ENCODE results near the gene SHE.

SHE gene

DNA sequence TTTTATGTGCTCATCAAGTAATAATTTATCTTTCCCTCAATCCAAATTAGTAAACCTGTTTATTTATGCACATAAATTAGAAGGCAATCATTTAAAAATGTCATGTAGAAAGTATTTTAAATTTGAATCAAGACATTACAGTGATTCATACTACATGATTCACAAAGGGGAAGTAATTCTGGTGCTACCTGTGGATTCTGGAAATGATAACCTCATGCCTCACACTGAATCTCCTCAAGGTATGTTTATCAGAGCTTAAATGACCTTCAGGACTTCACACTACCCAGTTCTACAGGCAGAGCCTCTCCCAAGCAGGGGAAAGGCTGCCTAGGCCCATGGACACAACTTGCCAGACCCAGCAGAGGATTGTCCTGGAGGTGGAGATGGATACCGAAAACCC, 25.4 kb downstream of the SHE start:
- DNase-seq = no peak

DNA sequence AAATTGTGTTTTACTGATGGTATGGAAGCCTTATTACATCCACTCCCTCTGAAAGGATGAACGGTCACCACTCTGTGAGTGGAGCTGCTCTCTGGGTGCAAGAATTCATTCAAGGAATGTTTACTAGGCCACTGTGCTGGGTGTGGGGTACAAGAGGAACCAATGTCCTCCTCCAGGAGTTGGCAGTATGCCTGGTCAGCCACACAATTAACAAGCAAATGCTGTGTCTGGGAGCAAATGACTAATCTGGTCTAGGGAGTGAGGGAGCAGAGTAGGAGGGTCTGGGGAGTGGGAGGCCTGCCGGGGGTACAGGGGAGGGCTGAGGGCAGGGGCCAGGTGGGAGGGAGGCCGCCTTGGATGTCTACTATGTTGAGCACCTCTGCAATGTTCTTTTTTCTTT, 27.4 kb downstream of the SHE start:
- DNase-seq = no peak

DNA sequence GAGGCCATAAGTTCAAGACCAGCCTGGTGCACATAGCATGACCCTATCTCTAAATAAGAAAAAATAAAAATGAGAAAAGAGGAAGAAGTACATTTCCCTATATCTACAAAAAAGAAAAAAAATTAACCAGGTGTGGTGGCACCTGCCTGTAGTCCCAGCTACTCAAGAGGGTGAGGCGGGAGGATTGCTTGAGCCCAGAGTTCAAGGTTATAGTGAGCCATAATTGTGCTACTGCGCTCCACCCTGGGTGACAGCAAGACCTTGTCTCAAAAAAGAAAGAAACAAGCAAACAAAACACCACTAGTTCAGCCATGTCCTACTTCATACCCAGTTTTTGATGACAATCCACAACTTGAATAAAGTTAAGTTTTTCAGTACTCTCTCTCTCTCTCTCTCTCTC, 30.9 kb downstream of the SHE start:
- DNase-seq = no peak

DNA sequence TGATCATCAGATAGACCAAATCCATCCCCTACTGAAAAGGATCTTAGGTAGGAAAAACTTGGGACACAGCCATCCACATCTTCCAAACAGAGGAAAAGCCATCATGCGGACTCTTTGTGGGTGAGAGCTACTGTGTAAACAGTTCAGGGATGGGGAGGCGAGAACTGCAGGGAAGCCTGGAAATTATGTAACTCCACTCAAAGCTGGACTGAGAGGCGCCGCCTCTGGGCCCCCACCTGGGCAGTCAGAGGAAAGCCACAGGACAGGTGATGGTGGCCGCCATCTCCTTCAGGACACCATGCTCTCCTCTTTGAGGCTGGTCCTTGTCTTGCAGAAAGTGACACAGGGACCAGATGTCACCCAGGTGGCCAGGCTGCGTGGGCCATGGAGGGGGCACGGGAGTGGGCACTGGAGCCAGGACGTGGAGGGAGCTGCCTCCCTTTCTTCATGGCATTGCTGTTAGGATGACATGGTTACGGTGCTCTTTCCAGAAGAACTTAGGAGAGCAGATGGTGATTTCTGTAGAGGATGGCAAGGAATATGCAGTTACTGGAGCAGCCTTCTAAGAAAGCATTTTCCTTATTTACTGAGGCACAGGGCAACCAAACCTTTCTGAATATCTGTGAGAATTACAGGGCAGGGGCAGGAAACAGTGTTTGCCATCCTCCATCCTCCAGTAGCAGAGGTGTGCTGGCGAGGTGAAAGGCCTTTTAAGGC, 32.2 kb downstream of the SHE start:
- no peak for DNase-seq

DNA sequence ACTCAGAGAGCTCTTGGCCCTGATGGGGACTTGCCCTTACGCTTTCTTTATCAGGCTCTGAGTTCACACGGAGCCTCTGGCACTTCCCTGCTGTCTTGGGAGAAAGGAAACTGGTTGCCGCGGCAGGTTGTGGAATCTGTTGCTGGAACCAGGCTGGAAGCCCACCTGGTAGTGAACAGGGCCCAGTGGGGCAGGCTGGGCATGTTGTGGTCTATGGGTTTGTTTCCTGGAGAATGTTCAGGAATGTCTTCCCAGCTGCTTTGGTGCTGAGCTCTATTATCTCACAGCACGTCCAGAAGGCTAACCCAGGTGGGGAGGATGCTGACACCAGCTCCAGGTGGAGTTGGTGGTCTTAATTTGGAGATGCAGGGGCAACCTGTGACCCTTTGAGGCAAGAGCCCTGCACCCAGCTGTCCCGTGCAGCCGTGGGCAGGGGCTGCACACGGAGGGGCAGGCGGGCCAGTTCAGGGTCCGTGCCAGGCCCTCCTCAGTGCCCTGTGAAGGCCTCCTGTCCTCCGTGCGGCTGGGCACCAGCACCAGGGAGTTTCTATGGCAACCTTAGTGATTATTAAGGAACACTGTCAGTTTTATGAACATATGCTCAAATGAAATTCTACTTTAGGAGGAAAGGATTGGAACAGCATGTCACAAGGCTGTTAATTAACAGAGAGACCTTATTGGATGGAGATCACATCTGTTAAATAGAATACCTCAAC, 33.5 kb downstream of the SHE start:
- DNase-seq = no peak

DNA sequence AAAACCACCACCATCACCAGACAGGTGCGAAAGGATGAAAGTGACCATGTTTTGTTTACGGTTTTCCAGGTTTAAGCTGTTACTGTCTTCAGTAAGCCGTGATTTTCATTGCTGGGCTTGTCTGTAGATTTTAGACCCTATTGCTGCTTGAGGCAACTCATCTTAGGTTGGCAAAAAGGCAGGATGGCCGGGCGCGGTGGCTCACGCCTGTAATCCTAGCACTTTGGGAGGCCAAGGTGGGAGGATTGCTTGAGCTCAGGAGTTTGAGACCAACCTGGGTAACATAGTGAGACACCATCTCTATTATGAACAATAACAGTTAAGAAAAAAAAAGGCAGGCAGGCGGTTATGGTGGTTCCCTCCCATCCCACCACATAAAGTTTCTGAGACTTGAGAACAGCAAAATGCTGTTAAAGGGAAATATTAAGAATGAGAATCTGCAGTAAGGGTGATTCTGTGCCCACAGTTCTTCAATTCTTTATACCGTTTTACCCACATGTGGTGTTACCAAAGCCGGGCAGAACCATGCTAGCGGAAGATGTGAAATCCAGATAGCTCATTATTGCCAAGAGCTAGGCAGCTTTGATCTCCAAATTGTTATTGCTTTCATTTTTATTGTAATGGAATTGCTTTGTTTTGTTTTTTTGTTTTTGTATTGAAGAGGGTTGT, 34.6 kb downstream of the SHE start:
- DNase-seq = no peak

DNA sequence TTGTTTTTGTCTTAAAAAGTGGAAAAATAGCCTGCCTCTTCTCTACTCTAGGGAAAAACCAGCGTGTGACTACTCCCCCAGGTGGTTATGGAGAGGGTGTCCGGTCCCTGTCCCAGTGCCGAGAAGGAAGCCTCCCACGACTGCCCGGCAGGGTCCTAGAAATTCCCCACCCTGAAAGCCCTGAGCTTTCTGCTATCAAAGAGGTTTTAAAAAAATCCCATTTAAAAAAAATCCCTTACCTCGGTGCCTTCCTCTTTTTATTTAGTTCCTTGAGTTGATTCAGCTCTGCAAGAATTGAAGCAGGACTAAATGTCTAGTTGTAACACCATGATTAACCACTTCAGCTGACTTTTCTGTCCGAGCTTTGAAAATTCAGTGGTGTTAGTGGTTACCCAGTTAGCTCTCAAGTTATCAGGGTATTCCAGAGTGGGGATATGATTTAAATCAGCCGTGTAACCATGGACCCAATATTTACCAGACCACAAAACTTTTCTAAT, 35.2 kb downstream of the SHE start:
- no peak for DNase-seq

DNA sequence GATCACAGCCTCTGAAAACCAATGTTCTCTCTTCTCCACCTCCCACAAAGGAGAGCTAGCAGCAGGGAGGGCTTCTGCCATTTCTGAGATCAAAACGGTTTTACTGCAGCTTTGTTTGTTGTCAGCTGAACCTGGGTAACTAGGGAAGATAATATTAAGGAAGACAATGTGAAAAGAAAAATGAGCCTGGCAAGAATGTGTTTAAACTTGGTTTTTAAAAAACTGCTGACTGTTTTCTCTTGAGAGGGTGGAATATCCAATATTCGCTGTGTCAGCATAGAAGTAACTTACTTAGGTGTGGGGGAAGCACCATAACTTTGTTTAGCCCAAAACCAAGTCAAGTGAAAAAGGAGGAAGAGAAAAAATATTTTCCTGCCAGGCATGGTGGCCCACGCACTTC, 36.0 kb downstream of the SHE start:
- no peak for DNase-seq

DNA sequence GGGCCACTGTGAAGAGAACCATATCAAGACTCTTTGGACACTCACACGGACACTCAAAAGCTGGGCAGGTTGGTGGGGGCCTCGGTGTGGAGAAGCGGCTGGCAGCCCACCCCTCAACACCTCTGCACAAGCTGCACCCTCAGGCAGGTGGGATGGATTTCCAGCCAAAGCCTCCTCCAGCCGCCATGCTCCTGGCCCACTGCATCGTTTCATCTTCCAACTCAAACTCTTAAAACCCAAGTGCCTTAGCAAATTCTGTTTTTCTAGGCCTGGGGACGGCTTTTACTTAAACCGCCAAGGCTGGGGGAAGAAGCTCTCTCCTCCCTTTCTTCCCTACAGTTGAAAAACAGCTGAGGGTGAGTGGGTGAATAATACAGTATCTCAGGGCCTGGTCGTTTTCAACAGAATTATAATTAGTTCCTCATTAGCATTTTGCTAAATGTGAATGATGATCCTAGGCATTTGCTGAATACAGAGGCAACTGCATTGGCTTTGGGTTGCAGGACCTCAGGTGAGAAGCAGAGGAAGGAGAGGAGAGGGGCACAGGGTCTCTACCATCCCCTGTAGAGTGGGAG, 36.5 kb downstream of the SHE start:
- DNase-seq = no peak

DNA sequence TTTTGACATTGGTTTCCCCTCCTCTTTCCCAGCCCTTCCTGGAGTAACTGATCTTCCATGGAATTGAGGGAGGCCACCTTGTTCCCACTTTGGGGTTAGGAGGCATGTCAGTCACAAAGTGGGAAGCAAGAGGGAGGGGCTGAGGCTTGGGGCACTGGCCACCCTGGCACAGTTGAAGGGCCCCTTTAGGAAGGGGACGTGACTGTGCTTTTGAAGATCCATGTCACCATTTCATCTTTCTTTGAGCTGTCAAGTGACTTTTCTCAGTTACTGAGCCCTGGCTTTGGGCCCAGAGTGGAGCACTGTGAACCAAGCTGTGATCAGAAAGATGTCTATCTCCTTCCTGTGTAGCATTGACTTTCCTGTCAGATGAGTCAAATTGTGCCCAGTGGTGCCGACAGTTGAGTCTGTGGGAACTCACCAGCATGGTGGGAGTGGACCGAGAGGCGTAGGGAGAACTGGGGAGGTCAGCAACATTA, 38.7 kb downstream of the SHE start:
- peak; percentile 74 for DNase-seq

DNA sequence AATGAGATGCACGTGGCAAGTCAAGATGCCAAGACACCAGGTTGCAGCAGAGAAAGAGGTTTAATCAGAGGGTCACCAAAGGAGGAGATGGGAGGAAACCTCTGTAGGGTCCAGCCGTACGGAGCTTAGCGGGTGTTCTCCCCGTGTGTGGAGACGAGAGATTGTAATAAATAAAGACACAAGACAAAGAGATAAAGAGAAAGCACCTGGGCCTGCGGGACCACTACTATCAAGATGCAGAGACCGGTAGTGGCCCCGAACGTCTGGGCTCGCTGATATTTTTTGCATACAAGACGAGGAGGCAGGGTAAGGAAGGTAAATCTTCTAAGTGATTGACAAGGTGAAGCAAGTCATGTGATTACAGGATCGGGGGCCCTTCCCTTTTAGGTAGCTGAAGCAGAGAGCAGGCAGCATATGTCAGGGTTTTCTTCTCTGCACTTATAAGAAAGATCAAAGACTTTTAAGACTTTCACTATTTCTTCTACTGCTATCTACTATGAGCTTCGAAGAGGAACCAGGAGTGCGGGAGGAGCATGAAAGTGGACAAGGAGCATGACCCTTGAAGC, 41.4 kb downstream of the SHE start:
- no peak for DNase-seq

DNA sequence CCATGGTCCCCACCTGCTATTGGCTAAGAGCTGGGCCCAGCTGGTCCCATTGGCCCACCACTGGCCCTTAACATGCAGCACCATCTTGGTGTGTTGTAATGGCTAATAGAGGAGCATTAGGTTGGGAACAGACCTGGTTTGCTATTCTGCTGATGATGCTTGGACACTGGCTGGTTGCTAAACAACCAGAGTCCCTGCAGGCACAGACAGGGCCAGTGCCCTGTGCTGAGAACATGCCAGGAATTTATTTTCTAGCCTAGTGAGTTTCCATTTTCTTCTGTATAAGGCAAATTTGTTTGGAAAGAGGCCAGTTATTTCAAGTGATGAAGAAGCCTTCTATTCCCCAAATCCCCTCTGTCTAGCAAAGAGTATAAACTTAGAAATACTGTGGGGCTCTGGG, 43.1 kb downstream of the SHE start:
- DNase-seq = no peak

DNA sequence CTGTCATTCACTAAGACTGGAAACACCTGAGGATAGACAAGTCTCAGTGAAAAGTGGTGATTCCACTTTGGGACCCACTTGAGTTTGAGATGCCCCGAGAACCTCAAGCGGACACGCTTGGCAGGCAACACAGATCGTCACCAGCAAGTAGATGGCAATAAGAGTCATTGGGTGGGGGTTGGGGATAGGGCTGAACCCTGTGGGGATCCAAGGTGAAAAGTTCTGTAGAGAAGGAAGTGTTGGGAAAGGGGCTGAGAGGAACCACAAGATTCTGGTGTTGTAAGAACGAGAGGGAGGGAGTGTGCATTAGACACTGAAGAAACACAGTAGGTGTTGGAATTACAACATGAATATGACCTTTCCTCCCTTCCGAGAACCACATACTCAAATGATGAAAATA, 45.6 kb downstream of the SHE start:
- DNase-seq = no peak

DNA sequence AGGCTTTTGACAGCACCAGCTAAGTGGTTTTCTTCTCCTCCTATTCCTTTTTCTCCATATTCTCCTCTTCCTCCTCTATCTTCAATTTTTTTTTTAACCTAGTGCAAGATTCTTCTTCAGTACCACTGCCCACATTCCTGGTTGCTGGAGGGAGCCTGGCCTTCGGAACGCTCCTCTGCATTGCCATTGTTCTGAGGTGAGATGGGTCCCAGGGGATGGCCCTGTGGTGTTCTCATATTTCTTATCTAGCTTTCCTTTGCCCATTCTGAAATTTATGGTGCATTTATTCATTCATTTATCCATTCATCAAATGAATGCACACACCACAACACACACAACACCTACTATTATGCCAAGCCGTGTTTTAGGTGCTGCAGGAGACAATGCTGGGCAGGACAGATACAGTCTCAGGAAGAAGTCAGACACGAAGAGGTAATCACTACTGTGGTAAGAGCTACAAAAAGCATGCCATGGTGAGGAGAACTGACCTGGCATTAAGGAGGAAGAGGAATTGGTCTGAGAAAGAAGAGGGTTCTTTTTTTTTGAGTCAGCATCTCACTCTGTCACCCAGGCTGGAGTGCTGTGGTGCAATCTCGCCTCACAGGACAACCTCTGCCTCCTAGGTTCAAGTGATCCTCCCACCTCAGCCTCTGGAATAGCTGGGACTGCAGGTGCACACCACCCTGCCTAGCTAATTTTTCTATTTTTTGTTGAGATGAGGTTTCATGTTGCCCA, 47.7 kb downstream of the SHE start:
- no peak for DNase-seq

DNA sequence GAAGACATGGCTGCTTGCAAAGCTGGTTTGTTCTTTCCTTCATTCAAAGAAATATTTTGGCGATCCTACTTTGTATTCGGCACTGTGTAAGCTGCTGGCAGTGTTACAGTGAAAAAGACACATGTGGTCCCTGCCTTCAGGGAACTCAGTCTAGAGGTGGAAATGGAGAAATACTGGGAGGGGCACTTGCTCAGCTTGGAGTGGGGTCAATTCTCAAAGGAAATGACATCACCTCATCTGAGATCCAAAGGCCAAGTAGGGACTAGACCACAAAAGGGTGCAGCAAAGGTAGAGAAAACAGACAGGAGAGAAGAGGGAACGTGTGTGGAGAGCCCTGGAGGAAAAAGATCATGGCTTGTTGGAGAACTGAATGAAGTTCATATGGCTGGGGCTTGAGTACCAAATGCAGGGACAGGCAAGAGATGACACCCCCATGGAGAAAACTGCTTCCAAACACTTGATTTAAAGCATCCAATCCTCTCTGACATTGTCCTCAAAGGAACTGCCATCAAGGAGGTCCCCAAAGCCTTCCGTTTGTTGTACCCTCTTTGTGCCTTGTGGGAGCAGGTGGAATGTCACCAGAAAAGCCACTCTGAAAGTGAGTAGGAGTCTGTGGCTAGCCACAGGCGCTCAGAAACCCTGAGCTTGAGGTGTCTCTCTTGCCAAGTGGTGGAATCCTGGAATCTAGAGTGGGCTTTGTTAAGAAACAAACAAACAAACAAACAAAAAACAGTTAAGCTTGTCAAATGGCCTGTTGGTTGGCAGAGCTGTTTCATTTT, 48.4 kb downstream of the SHE start:
- DNase-seq = no peak

DNA sequence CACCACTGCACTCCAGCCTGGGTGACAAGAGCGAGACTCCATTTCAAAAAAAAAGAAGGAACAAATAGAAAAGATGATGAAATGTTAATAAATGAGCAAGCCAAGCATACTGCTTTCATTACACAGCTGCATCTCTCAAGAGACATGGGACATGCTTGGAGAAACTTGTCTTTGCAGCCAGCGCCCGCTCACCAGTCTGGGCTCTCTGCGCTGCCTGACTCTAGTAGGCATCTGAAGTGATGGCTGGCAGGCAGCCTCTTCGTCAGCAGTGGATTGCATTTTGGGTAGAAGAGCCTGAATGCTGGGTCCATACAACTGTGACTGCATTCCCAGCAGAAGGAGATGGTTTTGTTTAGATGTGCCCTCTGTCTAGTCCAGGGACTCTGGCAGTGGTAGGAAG, 49.1 kb downstream of the SHE start:
- DNase-seq = no peak

DNA sequence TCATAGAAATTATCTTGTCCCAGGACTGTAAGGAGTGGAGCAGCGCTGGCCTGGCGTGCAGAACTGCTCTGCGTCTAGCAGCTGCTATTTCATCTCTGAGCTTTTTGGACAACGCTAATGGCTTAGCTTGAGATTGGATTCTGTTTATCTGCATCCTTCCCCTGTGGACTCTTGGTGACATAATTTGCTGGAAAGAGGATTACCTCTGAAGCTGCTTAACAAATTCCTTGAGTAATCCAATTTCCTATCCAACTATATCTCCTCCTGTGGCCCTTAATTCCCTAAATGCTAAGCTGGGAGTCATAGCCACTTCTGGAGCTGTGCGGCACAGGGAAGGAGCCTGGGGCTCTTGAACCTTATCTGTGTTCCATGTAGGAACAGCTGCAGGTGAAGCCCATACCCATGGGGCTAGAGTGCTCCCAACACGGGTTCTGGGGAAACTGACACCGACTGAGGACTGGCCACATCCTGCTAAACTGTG, 53.8 kb downstream of the SHE start:
- no peak for DNase-seq

DNA sequence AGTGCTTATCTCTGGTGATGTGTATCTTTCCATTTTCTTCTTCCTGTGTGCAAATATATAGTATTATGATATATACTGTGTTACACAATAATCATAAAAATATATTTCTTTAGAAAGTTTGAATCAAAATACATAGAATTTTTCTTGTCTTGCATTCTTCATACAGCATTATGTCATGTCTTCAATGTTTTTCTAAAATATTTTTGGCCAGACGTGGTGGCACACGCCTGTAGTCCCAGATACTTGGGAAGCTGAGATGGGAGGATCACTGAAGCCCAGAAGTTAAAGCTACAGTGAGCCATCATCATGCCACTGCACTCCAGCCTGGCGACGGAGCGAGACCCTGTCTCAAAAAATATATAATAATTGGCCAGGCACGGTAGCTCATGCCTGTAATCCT, 55.4 kb downstream of the SHE start:
- DNase-seq = no peak

DNA sequence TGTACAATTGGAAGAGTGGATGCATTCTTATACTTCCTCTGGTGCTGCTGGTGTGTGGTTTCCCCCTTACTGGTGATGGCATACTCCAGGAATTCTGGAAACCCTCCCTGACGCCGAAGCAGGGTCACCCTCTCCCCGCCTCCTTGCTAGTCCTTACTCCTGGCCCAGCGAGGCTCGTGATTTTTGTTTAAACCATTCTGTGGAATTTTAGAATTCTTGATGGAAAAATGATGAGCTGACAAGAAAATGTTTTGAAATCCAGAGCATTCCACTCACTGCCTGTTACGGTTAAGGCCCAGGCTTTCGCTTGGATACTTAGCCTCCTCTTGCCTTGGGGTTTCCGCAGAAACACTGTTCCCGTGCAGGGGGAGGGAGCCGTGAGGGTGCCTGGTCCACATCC, 55.9 kb downstream of the SHE start:
- DNase-seq = no peak

DNA sequence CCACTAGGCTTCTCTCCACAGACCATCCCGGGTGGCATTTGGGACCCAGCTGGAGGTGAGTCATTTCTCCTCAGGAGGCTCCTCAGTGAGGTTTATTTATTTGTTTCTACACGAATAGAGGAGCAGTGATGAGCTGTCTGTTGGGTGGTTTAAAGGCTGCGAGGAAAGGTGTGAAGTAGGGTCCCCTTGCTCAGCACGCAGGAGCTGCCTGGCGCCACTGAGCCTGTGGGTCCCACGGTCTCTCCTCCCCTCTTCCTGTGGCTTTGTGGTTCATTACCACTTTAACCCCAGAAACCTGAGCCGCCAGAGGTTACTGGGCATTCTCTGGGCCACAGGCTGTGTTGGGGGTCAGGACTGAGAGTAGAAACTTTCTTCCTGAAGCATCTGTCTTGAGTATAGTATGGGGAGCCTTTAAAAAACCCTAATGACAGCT, 57.2 kb downstream of the SHE start:
- DNase-seq = peak; percentile 80

DNA sequence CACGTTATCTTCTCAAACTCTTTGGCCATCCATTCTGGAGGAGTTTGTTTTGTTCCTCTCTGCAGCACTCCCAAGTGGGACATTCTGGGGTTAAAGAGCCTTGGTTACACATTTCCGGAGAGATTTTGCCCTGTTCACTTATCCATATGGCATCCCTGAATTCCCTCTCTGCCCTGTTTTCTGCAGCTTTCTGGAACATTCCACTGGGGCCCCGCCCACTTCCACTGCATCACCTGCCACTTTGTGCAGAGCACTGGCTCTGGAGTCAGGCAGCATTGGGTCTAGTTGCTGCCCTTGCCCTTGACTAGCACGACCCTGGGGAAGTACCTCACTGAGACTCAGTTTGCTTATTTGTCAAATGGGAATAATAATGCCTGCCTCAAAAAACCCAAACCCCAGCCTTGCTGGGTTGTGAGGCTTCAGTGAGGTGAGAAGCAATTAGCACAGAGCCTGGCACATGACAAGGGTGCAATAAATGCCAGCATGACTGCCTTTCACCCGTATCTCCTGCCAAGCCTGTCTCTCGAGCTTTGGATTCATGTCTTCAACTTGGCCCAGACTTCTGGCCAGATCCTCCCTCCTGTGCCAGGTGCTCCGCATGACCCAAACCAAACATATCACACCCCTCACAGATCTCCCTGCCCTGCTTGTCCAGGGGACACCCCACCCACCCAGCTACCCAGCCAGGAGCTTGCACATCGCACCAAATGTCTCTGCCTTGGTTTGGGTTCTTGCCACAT, 58.8 kb downstream of the SHE start:
- DNase-seq = no peak

Measured in activated CD8-positive, alpha-beta memory T cell treated with anti-CD3 and anti-CD28 coated beads for 24 hours (primary cell).